Type B pancreatic cell (in vitro differentiated cells): ENCODE results near the gene CBY2. TPM values are rescaled to one million over a fixed set of nuclear protein-coding genes. Genes with fewer than 3 reads are reported as not detected.

Experiments
- DNase-seq: peaks from one replicate; pipeline ENCODE4 v3.0.0; 2021; ENCODE audit warnings: mixed read lengths; ENCODE audit not compliant: unreplicated experiment; ENCODE audit errors: extremely low spot score
- H3K27ac Mint-ChIP-seq: 2 replicates; pipeline ENCODE4 v1.8.0; 2021; ENCODE audit warnings: mild to moderate bottlenecking, mixed read lengths
- H3K27me3 Mint-ChIP-seq: 2 replicates; pipeline ENCODE4 v1.8.0; 2021; ENCODE audit warnings: mixed read lengths
- H3K36me3 Mint-ChIP-seq: 2 replicates; pipeline ENCODE4 v1.8.0; 2021; ENCODE audit warnings: mixed read lengths
- H3K4me1 Mint-ChIP-seq: one replicate; pipeline ENCODE4 v1.8.0; 2021; ENCODE audit warnings: mixed read lengths; ENCODE audit not compliant: unreplicated experiment
- H3K4me3 Mint-ChIP-seq: 2 replicates; pipeline ENCODE4 v1.8.0; 2021; ENCODE audit warnings: mild to moderate bottlenecking, mixed read lengths
- H3K9me3 Mint-ChIP-seq: 2 replicates; pipeline ENCODE4 v1.8.0; 2021; ENCODE audit warnings: mixed read lengths
- total RNA-seq: library from RNA; stranded (reverse); gene quantifications from 2 replicates; pipeline ENCODE4 v1.2.1, GENCODE V29; 2021; ENCODE audit warnings: low replicate concordance
- TF ChIP-seq, protein P1 (sequence below): fragments of 200-600 bp; sonication (generic); conservative IDR thresholded peaks from 2 replicates; pipeline ENCODE4 v1.5.0; 2021; ENCODE audit warnings: antibody characterized with exemption, mild to moderate bottlenecking

The CBY2 gene
- total RNA-seq, 1 donor from 2014 or later = not detected

GRCh38 chr13:45713721-45714120, 11.6 kb downstream of the CBY2 start:
- peaks cover 55% of the 10 kb centered on the region for H3K27me3 Mint-ChIP-seq
- TF ChIP-seq, protein P1, sequence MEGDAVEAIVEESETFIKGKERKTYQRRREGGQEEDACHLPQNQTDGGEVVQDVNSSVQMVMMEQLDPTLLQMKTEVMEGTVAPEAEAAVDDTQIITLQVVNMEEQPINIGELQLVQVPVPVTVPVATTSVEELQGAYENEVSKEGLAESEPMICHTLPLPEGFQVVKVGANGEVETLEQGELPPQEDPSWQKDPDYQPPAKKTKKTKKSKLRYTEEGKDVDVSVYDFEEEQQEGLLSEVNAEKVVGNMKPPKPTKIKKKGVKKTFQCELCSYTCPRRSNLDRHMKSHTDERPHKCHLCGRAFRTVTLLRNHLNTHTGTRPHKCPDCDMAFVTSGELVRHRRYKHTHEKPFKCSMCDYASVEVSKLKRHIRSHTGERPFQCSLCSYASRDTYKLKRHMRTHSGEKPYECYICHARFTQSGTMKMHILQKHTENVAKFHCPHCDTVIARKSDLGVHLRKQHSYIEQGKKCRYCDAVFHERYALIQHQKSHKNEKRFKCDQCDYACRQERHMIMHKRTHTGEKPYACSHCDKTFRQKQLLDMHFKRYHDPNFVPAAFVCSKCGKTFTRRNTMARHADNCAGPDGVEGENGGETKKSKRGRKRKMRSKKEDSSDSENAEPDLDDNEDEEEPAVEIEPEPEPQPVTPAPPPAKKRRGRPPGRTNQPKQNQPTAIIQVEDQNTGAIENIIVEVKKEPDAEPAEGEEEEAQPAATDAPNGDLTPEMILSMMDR = no peak
- H3K4me3 Mint-ChIP-seq = no peak overlapping the region
- H3K9me3 Mint-ChIP-seq = no peaks in the 10 kb centered on the region
- no peak overlapping the region for H3K27ac Mint-ChIP-seq
- H3K36me3 Mint-ChIP-seq = no peaks in the 10 kb centered on the region
- peaks cover 7% of the 10 kb centered on the region for H3K4me1 Mint-ChIP-seq
- DNase-seq = no peak

DNA sequence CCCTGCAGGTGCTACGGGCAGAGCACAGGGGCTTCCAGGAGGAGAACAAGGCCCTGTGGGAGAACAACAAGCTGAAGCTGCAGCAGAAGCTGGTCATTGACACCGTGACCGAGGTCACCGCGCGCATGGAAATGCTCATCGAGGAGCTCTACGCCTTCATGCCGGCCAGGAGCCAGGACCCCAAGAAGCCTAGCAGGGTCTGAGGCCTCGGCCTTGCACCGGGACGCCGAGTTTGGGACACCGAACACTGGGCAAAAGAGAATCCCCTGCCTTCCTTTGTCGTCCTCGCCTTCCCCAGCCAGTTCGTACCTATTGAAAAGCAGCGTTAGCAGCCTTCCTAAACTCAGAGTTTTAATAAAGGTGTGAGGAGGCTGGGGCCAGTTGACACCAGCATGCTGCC, 12.1 kb downstream of the CBY2 start:
- TF ChIP-seq, protein P1 = no peak
- Mint-ChIP-seq H3K27me3 (peaks cover 51% of the 10 kb centered on the region), H3K27ac (no peak overlapping the region), H3K4me1 (peaks cover 7% of the 10 kb centered on the region), H3K9me3 (no peaks in the 10 kb centered on the region), H3K36me3 (no peaks in the 10 kb centered on the region), H3K4me3 (no peak overlapping the region)
- DNase-seq = no peak

- Mint-ChIP-seq H3K27me3 (peaks cover 55% of the 10 kb centered on the region), H3K9me3 (no peaks in the 10 kb centered on the region), H3K4me3 (no peak overlapping the region), H3K4me1 (peaks cover 7% of the 10 kb centered on the region), H3K27ac (no peak overlapping the region), H3K36me3 (no peaks in the 10 kb centered on the region)
- no peak for DNase-seq
- TF ChIP-seq, protein P1 = no peak
Measured at GRCh38 chr13:45715351-45715750, 13.2 kb downstream of the CBY2 start.

- peaks cover 7% of the 10 kb centered on the region for H3K4me1 Mint-ChIP-seq
- peaks cover 46% of the 10 kb centered on the region for H3K27me3 Mint-ChIP-seq
- no peak overlapping the region for H3K4me3 Mint-ChIP-seq
- H3K9me3 Mint-ChIP-seq = no peaks in the 10 kb centered on the region
- DNase-seq = no peak
- H3K36me3 Mint-ChIP-seq = no peaks in the 10 kb centered on the region
- no peak overlapping the region for H3K27ac Mint-ChIP-seq
- TF ChIP-seq, protein P1 = no peak
Measured at GRCh38 chr13:45717349-45717748, 15.2 kb downstream of the CBY2 start.

DNA sequence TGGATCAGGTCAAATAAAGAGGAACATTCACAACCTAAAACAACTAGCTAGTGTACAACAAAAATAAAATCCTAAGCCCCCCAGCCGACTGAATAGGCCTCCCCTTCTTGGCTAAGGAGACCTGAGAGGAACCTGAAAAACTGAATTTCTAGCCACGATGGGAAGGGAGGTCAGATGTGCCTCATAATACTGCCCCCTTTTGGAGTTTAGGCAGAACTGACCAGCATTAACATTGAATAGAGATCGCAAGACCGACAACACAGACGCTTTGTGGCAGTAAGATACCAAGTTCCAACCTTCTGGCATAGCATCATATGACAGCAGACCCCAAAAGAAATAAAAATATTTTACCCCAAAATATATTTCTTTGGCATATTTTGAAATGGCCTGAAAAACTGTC, 15.9 kb downstream of the CBY2 start:
- peaks cover 53% of the 10 kb centered on the region for H3K27me3 Mint-ChIP-seq
- no peak overlapping the region for H3K27ac Mint-ChIP-seq
- TF ChIP-seq, protein P1 = peak; percentile 78

GRCh38 chr13:45718992-45719391, 16.9 kb downstream of the CBY2 start:
- Mint-ChIP-seq H3K36me3 (no peaks in the 10 kb centered on the region), H3K27me3 (peaks cover 61% of the 10 kb centered on the region), H3K9me3 (no peaks in the 10 kb centered on the region), H3K4me1 (peaks cover 21% of the 10 kb centered on the region), H3K27ac (no peak overlapping the region), H3K4me3 (no peak overlapping the region)
- TF ChIP-seq, protein P1 = no peak
- no peak for DNase-seq

More for the DNA sequence above, 15.9 kb downstream of the CBY2 start:
- Mint-ChIP-seq H3K4me3 (no peak overlapping the region), H3K9me3 (no peaks in the 10 kb centered on the region), H3K4me1 (peaks cover 11% of the 10 kb centered on the region), H3K36me3 (no peaks in the 10 kb centered on the region)
- DNase-seq = no peak
